Neural progenitor cell (in vitro differentiated cells): ENCODE results near the gene LPO. TPM values are rescaled to one million over a fixed set of nuclear protein-coding genes. Genes with fewer than 3 reads are reported as not detected.

Experiments used
- DNase-seq: peaks from one replicate; pipeline ENCODE4 v3.0.0-alpha.2; 2016; ENCODE audit warnings: low spot score
- H2AFZ ChIP-seq: fragments of 200-600 bp; sonication (generic); replicated peaks from 2 replicates; pipeline ENCODE4 v1.6.1; 2016; ENCODE audit warnings: antibody characterized with exemption
- H3F3A ChIP-seq: fragments of 200-600 bp; sonication (generic); 2 replicates; pipeline ENCODE4 v1.6.1; 2016; ENCODE audit warnings: antibody characterized with exemption, low read depth
- H3K27ac ChIP-seq: fragments of 200-600 bp; sonication (generic); 2 replicates; pipeline ENCODE4 v1.5.1; 2016; ENCODE audit warnings: mild to moderate bottlenecking
- H3K27me3 ChIP-seq: fragments of 200-600 bp; sonication (generic); 2 replicates; pipeline ENCODE4 v1.6.1; 2016; ENCODE audit warnings: mild to moderate bottlenecking, moderate library complexity
- H3K36me3 ChIP-seq: fragments of 200-600 bp; sonication (generic); 2 replicates; pipeline ENCODE4 v1.5.1; 2016
- H3K4me1 ChIP-seq: fragments of 200-600 bp; sonication (generic); 2 replicates; pipeline ENCODE4 v1.6.1; 2016; ENCODE audit warnings: mixed run types
- H3K4me2 ChIP-seq: fragments of 200-600 bp; sonication (generic); 2 replicates; pipeline ENCODE4 v1.6.1; 2016
- H3K4me3 ChIP-seq: fragments of 200-600 bp; sonication (generic); 2 replicates; pipeline ENCODE4 v1.5.1; 2016
- H3K79me2 ChIP-seq: fragments of 200-600 bp; sonication (generic); 2 replicates; pipeline ENCODE4 v1.6.1; 2016; ENCODE audit warnings: low read depth
- H3K9ac ChIP-seq: fragments of 200-600 bp; sonication (generic); 2 replicates; pipeline ENCODE4 v1.6.1; 2016
- H3K9me3 ChIP-seq: fragments of 200-600 bp; sonication (generic); 2 replicates; pipeline ENCODE4 v1.5.1; 2016; ENCODE audit warnings: low read depth
- H4K20me1 ChIP-seq: fragments of 200-600 bp; sonication (generic); 2 replicates; pipeline ENCODE4 v1.6.1; 2016; ENCODE audit warnings: low read depth
- H3K27ac Mint-ChIP-seq: 3 replicates; pipeline ENCODE4 v1.8.0; 2021; ENCODE audit warnings: mixed read lengths
- H3K27me3 Mint-ChIP-seq: 2 replicates; pipeline ENCODE4 v1.8.0; 2022; ENCODE audit warnings: low read depth, mild to moderate bottlenecking, inconsistent platforms, moderate library complexity, mixed read lengths; ENCODE audit not compliant: insufficient read depth
- H3K36me3 Mint-ChIP-seq: 3 replicates; pipeline ENCODE4 v1.8.0; 2021; ENCODE audit warnings: mixed read lengths
- H3K4me1 Mint-ChIP-seq: 3 replicates; pipeline ENCODE4 v1.8.0; 2021; ENCODE audit warnings: mixed read lengths
- H3K4me3 Mint-ChIP-seq: 3 replicates; pipeline ENCODE4 v1.8.0; 2021; ENCODE audit warnings: mild to moderate bottlenecking, moderate library complexity, mixed read lengths
- H3K9me3 Mint-ChIP-seq: 3 replicates; pipeline ENCODE4 v1.8.0; 2020; ENCODE audit warnings: mixed read lengths
- EZH2 ChIP-seq: fragments of 200-600 bp; sonication (generic); IDR thresholded peaks from 2 replicates; pipeline ENCODE4 v1.6.1; 2017; ENCODE audit warnings: antibody characterized with exemption, mild to moderate bottlenecking, moderate library complexity
- EZH2phosphoT487 ChIP-seq: fragments of 200-600 bp; sonication (generic); IDR thresholded peaks from 2 replicates; pipeline ENCODE4 v1.6.1; 2017; ENCODE audit warnings: antibody characterized with exemption
- total RNA-seq: library from RNA; depleted of rRNA; stranded (reverse); fragments of >200 nt; gene quantifications from 2 replicates; pipeline ENCODE4 v1.2.3, GENCODE V29; 2015; ENCODE audit warnings: low replicate concordance
- TF ChIP-seq, protein P1 (sequence below): fragments of 200-600 bp; sonication (generic); IDR thresholded peaks from 2 replicates; pipeline ENCODE4 v1.5.1; 2017; ENCODE audit warnings: antibody characterized with exemption, mild to moderate bottlenecking

LPO gene
- total RNA-seq, 1 donor from 2014 or later = not detected

DNA sequence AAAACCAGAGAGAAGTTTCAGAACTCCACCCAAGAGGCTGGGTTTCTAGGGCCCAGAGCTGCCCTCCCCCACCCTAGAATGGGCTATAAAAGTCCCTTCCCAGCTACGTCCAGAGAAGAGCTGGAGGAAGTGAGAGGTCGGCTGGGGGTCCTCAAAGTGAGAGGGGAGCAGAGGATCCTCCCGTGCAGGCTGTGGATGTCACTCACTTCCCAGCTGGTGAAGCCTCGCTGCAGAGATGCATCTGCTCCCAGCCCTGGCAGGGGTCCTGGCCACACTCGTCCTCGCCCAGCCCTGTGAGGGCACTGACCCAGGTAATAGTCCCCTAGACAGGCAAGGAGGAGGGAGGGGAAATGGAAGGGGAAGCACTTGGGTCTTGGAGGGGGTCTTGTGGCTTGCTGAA, 45.8 kb upstream of the LPO start, which contains the start of gene EPX:
Gene EPX, plus strand, starts transcription at position 115 of the 400 bp plus-strand sequence. Its CDS starts 121 bp downstream, at position 236.
- Histone ChIP-seq H3K36me3 (no peaks in the 10 kb centered on the region), H3K4me2 (no peak within 1 kb of the TSS), H3F3A (no peaks in the 10 kb centered on the region), H3K79me2 (no peaks in the 10 kb centered on the region), H3K27ac (no peak within 1 kb of the TSS), H3K9ac (no peak within 1 kb of the TSS), H2AFZ (no peak within 1 kb of the TSS), H3K27me3 (peaks cover 11% of the 10 kb centered on the region), H4K20me1 (no peaks in the 10 kb centered on the region), H3K4me1 (no peaks in the 10 kb centered on the region), H3K4me3 (no peak within 1 kb of the TSS), H3K9me3 (no peaks in the 10 kb centered on the region)
- no peak for TF ChIP-seq EZH2phosphoT487
- TF ChIP-seq EZH2 = no peak
- TF ChIP-seq, protein P1, sequence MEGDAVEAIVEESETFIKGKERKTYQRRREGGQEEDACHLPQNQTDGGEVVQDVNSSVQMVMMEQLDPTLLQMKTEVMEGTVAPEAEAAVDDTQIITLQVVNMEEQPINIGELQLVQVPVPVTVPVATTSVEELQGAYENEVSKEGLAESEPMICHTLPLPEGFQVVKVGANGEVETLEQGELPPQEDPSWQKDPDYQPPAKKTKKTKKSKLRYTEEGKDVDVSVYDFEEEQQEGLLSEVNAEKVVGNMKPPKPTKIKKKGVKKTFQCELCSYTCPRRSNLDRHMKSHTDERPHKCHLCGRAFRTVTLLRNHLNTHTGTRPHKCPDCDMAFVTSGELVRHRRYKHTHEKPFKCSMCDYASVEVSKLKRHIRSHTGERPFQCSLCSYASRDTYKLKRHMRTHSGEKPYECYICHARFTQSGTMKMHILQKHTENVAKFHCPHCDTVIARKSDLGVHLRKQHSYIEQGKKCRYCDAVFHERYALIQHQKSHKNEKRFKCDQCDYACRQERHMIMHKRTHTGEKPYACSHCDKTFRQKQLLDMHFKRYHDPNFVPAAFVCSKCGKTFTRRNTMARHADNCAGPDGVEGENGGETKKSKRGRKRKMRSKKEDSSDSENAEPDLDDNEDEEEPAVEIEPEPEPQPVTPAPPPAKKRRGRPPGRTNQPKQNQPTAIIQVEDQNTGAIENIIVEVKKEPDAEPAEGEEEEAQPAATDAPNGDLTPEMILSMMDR = no peak
- Mint-ChIP-seq H3K9me3 (no peaks in the 10 kb centered on the region), H3K27ac (no peak within 1 kb of the TSS), H3K4me3 (no peak within 1 kb of the TSS), H3K36me3 (no peaks in the 10 kb centered on the region), H3K4me1 (no peaks in the 10 kb centered on the region), H3K27me3 (peaks cover 14% of the 10 kb centered on the region)
- DNase-seq = no peak

DNA sequence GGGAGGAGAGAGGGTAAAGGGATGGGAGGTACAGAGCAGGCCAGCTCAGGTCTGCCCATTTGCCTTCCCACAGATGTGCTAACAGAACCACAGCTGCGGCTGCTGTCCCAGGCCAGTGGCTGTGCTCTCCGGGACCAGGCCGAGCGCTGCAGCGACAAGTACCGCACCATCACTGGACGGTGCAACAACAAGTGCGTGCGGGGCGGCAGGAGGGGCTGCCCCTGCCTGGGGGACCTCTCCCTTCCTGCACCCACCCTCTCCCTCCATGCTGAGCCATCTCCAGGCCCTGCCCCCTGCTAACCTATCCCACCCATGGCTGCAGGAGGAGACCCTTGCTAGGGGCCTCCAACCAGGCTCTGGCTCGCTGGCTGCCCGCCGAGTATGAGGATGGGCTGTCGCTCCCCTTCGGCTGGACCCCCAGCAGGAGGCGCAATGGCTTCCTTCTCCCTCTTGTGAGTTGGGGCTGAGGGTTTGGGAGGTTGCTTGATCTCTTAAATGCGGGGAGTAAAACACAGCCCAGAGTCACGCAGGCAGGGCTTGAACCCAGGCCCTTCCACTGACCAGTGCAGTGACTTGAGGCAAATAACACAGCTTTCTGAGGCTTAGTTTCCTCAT, 44.6 kb upstream of the LPO start:
- H3K27me3 ChIP-seq = peaks cover 10% of the 10 kb centered on the region
- no peak overlapping the region for H3K4me2 ChIP-seq
- no peak overlapping the region for H3K4me3 ChIP-seq
- H3K27ac ChIP-seq = no peak overlapping the region
- H2AFZ ChIP-seq = no peak overlapping the region
- no peaks in the 10 kb centered on the region for H3K9me3 ChIP-seq
- no peaks in the 10 kb centered on the region for H3K79me2 ChIP-seq
- Mint-ChIP-seq H3K9me3 (no peaks in the 10 kb centered on the region), H3K27ac (no peak overlapping the region), H3K4me3 (no peak overlapping the region), H3K36me3 (no peaks in the 10 kb centered on the region), H3K27me3 (peaks cover 14% of the 10 kb centered on the region), H3K4me1 (no peaks in the 10 kb centered on the region)
- DNase-seq = no peak
- TF ChIP-seq EZH2phosphoT487 (no peak), EZH2 (no peak)
- TF ChIP-seq, protein P1 = peak; percentile 23
- H3K36me3 ChIP-seq = no peaks in the 10 kb centered on the region
- no peaks in the 10 kb centered on the region for H4K20me1 ChIP-seq
- no peaks in the 10 kb centered on the region for H3K4me1 ChIP-seq
- no peaks in the 10 kb centered on the region for H3F3A ChIP-seq
- H3K9ac ChIP-seq = no peak overlapping the region

DNA sequence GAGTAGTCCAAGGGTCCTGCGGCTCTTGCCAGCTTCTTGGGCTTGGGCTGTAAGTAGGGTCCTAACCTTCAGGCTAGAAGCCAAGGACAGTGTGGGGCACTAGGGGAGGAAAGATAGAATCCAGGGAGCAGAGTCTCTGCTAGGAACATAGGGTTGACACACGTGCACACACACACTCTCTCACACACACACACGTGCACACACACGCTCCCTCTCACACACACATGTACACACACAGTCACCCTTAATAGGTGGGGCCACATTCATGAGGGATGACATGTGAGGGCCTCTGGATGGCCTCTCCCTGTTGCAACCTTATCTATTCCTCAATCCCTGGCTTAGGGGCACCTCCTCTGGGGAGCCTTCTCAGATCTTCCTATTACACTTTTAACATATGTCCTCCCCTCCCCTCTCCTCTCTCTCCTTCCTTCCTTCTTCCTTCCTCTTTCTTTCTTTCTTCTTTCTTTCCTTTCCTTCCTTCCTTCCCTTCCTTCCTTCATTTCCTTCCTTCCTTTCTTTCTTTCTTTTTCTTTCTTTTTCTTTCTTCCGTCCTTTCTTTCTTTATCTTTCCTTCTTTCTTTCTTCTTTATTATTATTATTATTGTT, 42.8 kb upstream of the LPO start:
- Histone ChIP-seq H3K9me3 (no peaks in the 10 kb centered on the region), H3K27me3 (peaks cover 10% of the 10 kb centered on the region), H3K9ac (no peak overlapping the region), H3K36me3 (no peaks in the 10 kb centered on the region), H3F3A (no peaks in the 10 kb centered on the region), H3K27ac (no peak overlapping the region), H2AFZ (no peak overlapping the region), H3K4me3 (no peak overlapping the region), H3K4me1 (no peaks in the 10 kb centered on the region), H3K79me2 (no peaks in the 10 kb centered on the region), H3K4me2 (no peak overlapping the region), H4K20me1 (no peaks in the 10 kb centered on the region)
- no peak overlapping the region for H3K27ac Mint-ChIP-seq
- no peaks in the 10 kb centered on the region for H3K4me1 Mint-ChIP-seq
- H3K27me3 Mint-ChIP-seq = peaks cover 13% of the 10 kb centered on the region
- H3K4me3 Mint-ChIP-seq = no peak overlapping the region
- DNase-seq = no peak
- no peak for TF ChIP-seq EZH2phosphoT487
- TF ChIP-seq, protein P1 = no peak
- no peak for TF ChIP-seq EZH2
- no peaks in the 10 kb centered on the region for H3K9me3 Mint-ChIP-seq
- H3K36me3 Mint-ChIP-seq = no peaks in the 10 kb centered on the region
